Testis (tissue), 2 donors: Measurements from ENCODE around the gene RMND5A.

Source experiments
- CTCF ChIP-seq, 3 experiments: fragments of 450-650 bp in 2 of 3; fragments of 200-600 bp in 1 of 3; sonication (generic) in 1 of 3; IDR thresholded peaks; one replicate each; pipeline ENCODE4 v1.5.1; 2016 to 2019; ENCODE audit warnings: antibody characterized with exemption in 3 of 3, mild to moderate bottlenecking in 2 of 3, moderate library complexity in 1 of 3
- POLR2A ChIP-seq: fragments of 450-650 bp; IDR thresholded peaks from one replicate; pipeline ENCODE4 v1.6.1; 2017; ENCODE audit warnings: antibody characterized with exemption, mild to moderate bottlenecking, moderate library complexity

- TF ChIP-seq CTCF (IDR thresholded peaks at IDR 0.05) = no peak
- TF ChIP-seq POLR2A = no peak
These were observed 74.8 kb downstream of the RMND5A start for GRCh38 chr2:86794861-86795260.
